ENCODE measurements around the gene YEATS2. TPM values are rescaled to one million over a fixed set of nuclear protein-coding genes. Genes with fewer than 3 reads are reported as not detected.

YEATS2 gene
- total RNA-seq (28.0 and 28.7 TPM in 2 replicates), polyA plus RNA-seq (19.5 and 25.0 TPM in 2 replicates), polyA minus RNA-seq (ENCODE audit: low replicate concordance) (25.5 and 56.6 TPM in 2 replicates)
- 12.3 and 16.3 TPM in 2 replicates for polyA plus RNA-seq (2012)

- peak within 1 kb of the TSS; percentile 90 for H2AFZ ChIP-seq (ENCODE audit: low read length)
- H3K4me1 ChIP-seq (ENCODE audit: control insufficient read depth, extremely low read depth, insufficient read depth, low read length), result no peaks in the 10 kb centered on the region
- peak within 1 kb of the TSS; percentile 79 for H3K4me2 ChIP-seq (ENCODE audit: extremely low read depth, insufficient read depth, low read length)
- peak within 1 kb of the TSS; percentile 86 to 98 (median 92) for H3K4me3 ChIP-seq (replicated peaks in 1 of 4; ENCODE audit: control extremely low read depth in 1 of 4, insufficient read depth in 1 of 4, low read depth in 3 of 4, low read length in 4 of 4)
- peak within 1 kb of the TSS; percentile 75 for H3K27ac ChIP-seq (ENCODE audit: insufficient read depth, low read length)
- H3K9me3 ChIP-seq (ENCODE audit: control insufficient read depth, insufficient read depth, low read depth, low read length), result no peaks in the 10 kb centered on the region
- DNase-seq (ENCODE audit: low read depth in 2 of 2), result peak; percentile 57 to 66
- no peaks in the 10 kb centered on the region for H3K36me3 ChIP-seq (ENCODE audit: control insufficient read depth, insufficient read depth, low read length)
- peaks cover 51% of the 10 kb centered on the region for H3K79me2 ChIP-seq (ENCODE audit: control insufficient read depth, insufficient read depth, low read length)
- H4K20me1 ChIP-seq (ENCODE audit: control insufficient read depth, extremely low read depth, insufficient read depth, low read length), result no peaks in the 10 kb centered on the region
- H3K27me3 ChIP-seq (ENCODE audit: control insufficient read depth, insufficient read depth, low read length), result no peaks in the 10 kb centered on the region
- peak within 1 kb of the TSS; percentile 79 for H3K9ac ChIP-seq (ENCODE audit: insufficient read depth, low read length)
- TF ChIP-seq EZH2 (IDR thresholded peaks at IDR 0.05; ENCODE audit: low read length, missing control alignments) (no peak), CTCF (conservative IDR thresholded peaks at IDR 0.05 in 1 of 2, IDR thresholded peaks at IDR 0.05 in 1 of 2; ENCODE audit: low read depth in 1 of 2, low read length in 2 of 2) (no peak)
Measured at GRCh38 chr3:183697610-183698317, at the start of gene YEATS2. Gene YEATS2, plus strand, starts transcription at chr3:183697797. Its CDS starts 17,366 bp downstream, at chr3:183715163.

GRCh38 chr3:183650554-183650953 lies 47.0 kb upstream of the YEATS2 start:
- H3K9me3 ChIP-seq (ENCODE audit: control insufficient read depth, insufficient read depth, low read depth, low read length), result no peaks in the 10 kb centered on the region
- DNase-seq (ENCODE audit: low read depth in 2 of 2), result peak in 1 of 2 donors; percentile 93
- H4K20me1 ChIP-seq (ENCODE audit: control insufficient read depth, extremely low read depth, insufficient read depth, low read length), result no peaks in the 10 kb centered on the region
- no peak overlapping the region for H3K27ac ChIP-seq (ENCODE audit: insufficient read depth, low read length)
- H3K4me3 ChIP-seq (replicated peaks in 1 of 4; ENCODE audit: control extremely low read depth in 1 of 4, insufficient read depth in 1 of 4, low read depth in 3 of 4, low read length in 4 of 4), result no peak overlapping the region
- H3K79me2 ChIP-seq (ENCODE audit: control insufficient read depth, insufficient read depth, low read length), result no peaks in the 10 kb centered on the region
- H3K4me1 ChIP-seq (ENCODE audit: control insufficient read depth, extremely low read depth, insufficient read depth, low read length), result no peaks in the 10 kb centered on the region
- H2AFZ ChIP-seq (ENCODE audit: low read length), result no peak overlapping the region
- no peak for TF ChIP-seq CTCF (conservative IDR thresholded peaks at IDR 0.05 in 1 of 2, IDR thresholded peaks at IDR 0.05 in 1 of 2; ENCODE audit: low read depth in 1 of 2, low read length in 2 of 2)
- no peak overlapping the region for H3K9ac ChIP-seq (ENCODE audit: insufficient read depth, low read length)
- H3K36me3 ChIP-seq (ENCODE audit: control insufficient read depth, insufficient read depth, low read length), result no peaks in the 10 kb centered on the region
- H3K27me3 ChIP-seq (ENCODE audit: control insufficient read depth, insufficient read depth, low read length), result no peaks in the 10 kb centered on the region
- H3K4me2 ChIP-seq (ENCODE audit: extremely low read depth, insufficient read depth, low read length), result no peak overlapping the region

- Histone ChIP-seq H3K4me1 (ENCODE audit: control insufficient read depth, extremely low read depth, insufficient read depth, low read length) (no peaks in the 10 kb centered on the region), H3K27me3 (ENCODE audit: control insufficient read depth, insufficient read depth, low read length) (no peaks in the 10 kb centered on the region), H3K36me3 (ENCODE audit: control insufficient read depth, insufficient read depth, low read length) (no peaks in the 10 kb centered on the region), H3K79me2 (ENCODE audit: control insufficient read depth, insufficient read depth, low read length) (no peaks in the 10 kb centered on the region), H3K27ac (ENCODE audit: insufficient read depth, low read length) (no peak overlapping the region), H2AFZ (ENCODE audit: low read length) (no peak overlapping the region), H3K9ac (ENCODE audit: insufficient read depth, low read length) (no peak overlapping the region), H3K4me3 (replicated peaks in 1 of 4; ENCODE audit: control extremely low read depth in 1 of 4, insufficient read depth in 1 of 4, low read depth in 3 of 4, low read length in 4 of 4) (no peak overlapping the region), H3K4me2 (ENCODE audit: extremely low read depth, insufficient read depth, low read length) (no peak overlapping the region), H3K9me3 (ENCODE audit: control insufficient read depth, insufficient read depth, low read depth, low read length) (no peaks in the 10 kb centered on the region), H4K20me1 (ENCODE audit: control insufficient read depth, extremely low read depth, insufficient read depth, low read length) (no peaks in the 10 kb centered on the region)
- DNase-seq (ENCODE audit: low read depth in 2 of 2), result peak in 1 of 2 donors; percentile 41
- TF ChIP-seq CTCF (conservative IDR thresholded peaks at IDR 0.05 in 1 of 2, IDR thresholded peaks at IDR 0.05 in 1 of 2; ENCODE audit: low read depth in 1 of 2, low read length in 2 of 2) (no peak), EZH2 (IDR thresholded peaks at IDR 0.05; ENCODE audit: low read length, missing control alignments) (no peak)
Measured at GRCh38 chr3:183653209-183654064, 44.2 kb upstream of the YEATS2 start.
